ENCODE results near the gene METAP1.
"Not testable (repeated sequence)": the region's sequence is repeated elsewhere in the genome, so short reads cannot be mapped to it uniquely, and the experiment has no call there.

Gene METAP1

DNA sequence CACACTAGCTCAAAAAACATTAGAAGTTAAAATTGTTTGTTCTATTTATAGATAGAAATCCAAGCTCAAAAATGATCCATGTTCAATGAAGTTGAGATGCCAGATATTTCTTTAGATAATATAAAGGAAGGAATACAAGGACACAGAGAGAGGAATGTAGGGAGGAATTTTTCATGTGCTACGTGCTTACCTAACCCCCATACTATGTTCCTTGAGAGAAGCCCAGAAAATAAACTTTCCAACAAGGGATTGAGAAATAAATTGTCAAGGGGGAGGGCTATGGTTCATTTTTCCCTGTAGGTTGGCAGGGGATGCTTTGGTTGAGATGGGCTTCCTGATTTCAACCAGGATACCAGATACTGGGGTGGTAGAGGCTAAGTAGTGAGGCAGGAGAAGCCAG lies 108.6 kb downstream of the METAP1 start:
- DNase-seq (ENCODE audit: extremely low read depth, low read depth), result no peak
- H3K4me3 ChIP-seq (replicated peaks; ENCODE audit: low read depth, low read length), result no peak overlapping the region
- TF ChIP-seq, protein P1, sequence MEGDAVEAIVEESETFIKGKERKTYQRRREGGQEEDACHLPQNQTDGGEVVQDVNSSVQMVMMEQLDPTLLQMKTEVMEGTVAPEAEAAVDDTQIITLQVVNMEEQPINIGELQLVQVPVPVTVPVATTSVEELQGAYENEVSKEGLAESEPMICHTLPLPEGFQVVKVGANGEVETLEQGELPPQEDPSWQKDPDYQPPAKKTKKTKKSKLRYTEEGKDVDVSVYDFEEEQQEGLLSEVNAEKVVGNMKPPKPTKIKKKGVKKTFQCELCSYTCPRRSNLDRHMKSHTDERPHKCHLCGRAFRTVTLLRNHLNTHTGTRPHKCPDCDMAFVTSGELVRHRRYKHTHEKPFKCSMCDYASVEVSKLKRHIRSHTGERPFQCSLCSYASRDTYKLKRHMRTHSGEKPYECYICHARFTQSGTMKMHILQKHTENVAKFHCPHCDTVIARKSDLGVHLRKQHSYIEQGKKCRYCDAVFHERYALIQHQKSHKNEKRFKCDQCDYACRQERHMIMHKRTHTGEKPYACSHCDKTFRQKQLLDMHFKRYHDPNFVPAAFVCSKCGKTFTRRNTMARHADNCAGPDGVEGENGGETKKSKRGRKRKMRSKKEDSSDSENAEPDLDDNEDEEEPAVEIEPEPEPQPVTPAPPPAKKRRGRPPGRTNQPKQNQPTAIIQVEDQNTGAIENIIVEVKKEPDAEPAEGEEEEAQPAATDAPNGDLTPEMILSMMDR (IDR thresholded peaks at IDR 0.05; ENCODE audit: low read depth, low read length, missing control alignments), result no peak

DNA sequence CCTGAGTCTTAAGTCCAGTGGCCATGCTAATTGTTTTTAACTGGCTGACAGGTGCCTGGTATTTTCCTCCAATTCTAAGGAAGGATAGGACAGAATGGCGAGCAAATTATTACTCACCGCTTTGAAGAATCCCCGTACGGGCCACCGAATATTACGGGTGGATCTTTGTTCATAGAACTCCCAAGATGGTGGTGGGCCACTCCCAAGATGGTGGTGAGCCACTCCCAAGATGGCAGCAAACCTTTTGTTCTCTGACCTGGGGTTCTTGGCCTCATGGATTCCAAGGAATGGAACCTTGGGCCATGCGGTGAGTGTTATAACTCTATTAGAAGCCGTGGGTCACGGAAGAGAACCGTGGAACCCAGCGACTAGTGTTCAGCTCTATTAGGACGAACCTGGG lies 113.8 kb downstream of the METAP1 start:
- not testable (repeated sequence) for H3K4me3 ChIP-seq (replicated peaks; ENCODE audit: low read depth, low read length); DNase-seq (ENCODE audit: extremely low read depth, low read depth)
